ENCODE data around the gene FAM170B. TPM values are rescaled to one million over a fixed set of nuclear protein-coding genes. Genes with fewer than 3 reads are reported as not detected.

FAM170B gene
- total RNA-seq (0.09 TPM), polyA plus RNA-seq (ENCODE audit: insufficient read depth in 1 of 8, insufficient read length in 8 of 8, low replicate concordance in 1 of 8) (under 1 TPM in 1 of 8 donors, not detected in 7; 0.16 TPM)
- long read RNA-seq, donor 1 = 0 reads
- long read RNA-seq, donor 2 = 0 reads
- long read RNA-seq, donor 3 = 0 reads
- long read RNA-seq, donor 4 = 0 reads
- long read RNA-seq, donor 5 = 0 reads
- long read RNA-seq, donor 6 = 0 reads
- long read RNA-seq, donor 7 = 0 reads
- long read RNA-seq, donor 8 = 0 reads
- long read RNA-seq, donor 9 = 0 reads
- long read RNA-seq, donor 10 = 0 reads
- long read RNA-seq, donor 11 = 0 reads

GRCh38 chr10:49133706-49134248 lies at the start of gene FAM170B:
Gene FAM170B, minus strand, starts transcription at chr10:49134021. Its CDS starts 103 bp downstream, at chr10:49133918.
- WGBS (ENCODE audit: insufficient coverage) = 72% methylated on average over 5 of the region's 5 CpGs
- Histone ChIP-seq H3K27ac (ENCODE audit: low read length) (no peak within 1 kb of the TSS), H3K4me3 (ENCODE audit: low read length) (no peak within 1 kb of the TSS), H3K9me3 (replicated peaks; ENCODE audit: control insufficient read depth, low read depth, low read length) (no peaks in the 10 kb centered on the region), H3K4me1 (ENCODE audit: control insufficient read depth, insufficient read depth, low read length) (peaks cover 48% of the 10 kb centered on the region), H3K27me3 (ENCODE audit: control insufficient read depth, insufficient read depth, low read length) (no peaks in the 10 kb centered on the region), H3K36me3 (ENCODE audit: control insufficient read depth, insufficient read depth, low read length) (no peaks in the 10 kb centered on the region)
- peak; percentile 35 for DNase-seq

GRCh38 chr10:49182776-49183175 lies 49.0 kb upstream of the FAM170B start:
- H3K36me3 ChIP-seq (ENCODE audit: control insufficient read depth, insufficient read depth, low read length) = no peaks in the 10 kb centered on the region
- WGBS (ENCODE audit: insufficient coverage) = 90% methylated on average over 2 of the region's 4 CpGs
- peaks cover 4% of the 10 kb centered on the region for H3K4me1 ChIP-seq (ENCODE audit: control insufficient read depth, insufficient read depth, low read length)

GRCh38 chr10:49180444-49180860 lies 46.6 kb upstream of the FAM170B start:
- Histone ChIP-seq H3K9me3 (replicated peaks; ENCODE audit: control insufficient read depth, low read depth, low read length) (no peaks in the 10 kb centered on the region), H3K27me3 (ENCODE audit: control insufficient read depth, insufficient read depth, low read length) (no peaks in the 10 kb centered on the region), H3K4me1 (ENCODE audit: control insufficient read depth, insufficient read depth, low read length) (peaks cover 18% of the 10 kb centered on the region), H3K36me3 (ENCODE audit: control insufficient read depth, insufficient read depth, low read length) (no peaks in the 10 kb centered on the region), H3K4me3 (ENCODE audit: low read length) (no peak overlapping the region), H3K27ac (ENCODE audit: low read length) (no peak overlapping the region)
- WGBS (ENCODE audit: insufficient coverage) = no CpG with 5 or more reads among the region's 3 CpGs
- no peak for DNase-seq

More at GRCh38 chr10:49182776-49183175, 49.0 kb upstream of the FAM170B start:
- no peak for DNase-seq
- no peaks in the 10 kb centered on the region for H3K9me3 ChIP-seq (replicated peaks; ENCODE audit: control insufficient read depth, low read depth, low read length)
- no peaks in the 10 kb centered on the region for H3K27me3 ChIP-seq (ENCODE audit: control insufficient read depth, insufficient read depth, low read length)
- no peak overlapping the region for H3K27ac ChIP-seq (ENCODE audit: low read length)
- no peak overlapping the region for H3K4me3 ChIP-seq (ENCODE audit: low read length)

GRCh38 chr10:49179699-49180443 lies 46.0 kb upstream of the FAM170B start:
- no peak for DNase-seq
- no peaks in the 10 kb centered on the region for H3K9me3 ChIP-seq (replicated peaks; ENCODE audit: control insufficient read depth, low read depth, low read length)
- no peaks in the 10 kb centered on the region for H3K36me3 ChIP-seq (ENCODE audit: control insufficient read depth, insufficient read depth, low read length)
- no peak overlapping the region for H3K4me3 ChIP-seq (ENCODE audit: low read length)
- 67% methylated on average over 5 of the region's 10 CpGs for WGBS (ENCODE audit: insufficient coverage)
- H3K27ac ChIP-seq (ENCODE audit: low read length) = no peak overlapping the region
- peaks cover 22% of the 10 kb centered on the region for H3K4me1 ChIP-seq (ENCODE audit: control insufficient read depth, insufficient read depth, low read length)
- no peaks in the 10 kb centered on the region for H3K27me3 ChIP-seq (ENCODE audit: control insufficient read depth, insufficient read depth, low read length)

- Histone ChIP-seq H3K27me3 (ENCODE audit: control insufficient read depth, insufficient read depth, low read length) (no peaks in the 10 kb centered on the region), H3K27ac (ENCODE audit: low read length) (no peak overlapping the region), H3K9me3 (replicated peaks; ENCODE audit: control insufficient read depth, low read depth, low read length) (no peaks in the 10 kb centered on the region), H3K36me3 (ENCODE audit: control insufficient read depth, insufficient read depth, low read length) (no peaks in the 10 kb centered on the region), H3K4me1 (ENCODE audit: control insufficient read depth, insufficient read depth, low read length) (peaks cover 27% of the 10 kb centered on the region), H3K4me3 (ENCODE audit: low read length) (no peak overlapping the region)
- 95% methylated on average over 4 of the region's 6 CpGs for WGBS (ENCODE audit: insufficient coverage)
- no peak for DNase-seq
Measured at GRCh38 chr10:49178489-49179471, 45.0 kb upstream of the FAM170B start.

GRCh38 chr10:49177391-49178355 lies 43.9 kb upstream of the FAM170B start:
- DNase-seq = peak; percentile 85
- H3K4me3 ChIP-seq (ENCODE audit: low read length) = no peak overlapping the region
- peaks cover 31% of the 10 kb centered on the region for H3K4me1 ChIP-seq (ENCODE audit: control insufficient read depth, insufficient read depth, low read length)
- WGBS (ENCODE audit: insufficient coverage) = 74% methylated on average over 5 of the region's 9 CpGs
- H3K27ac ChIP-seq (ENCODE audit: low read length) = peak overlapping the region; percentile 45
- H3K9me3 ChIP-seq (replicated peaks; ENCODE audit: control insufficient read depth, low read depth, low read length) = no peaks in the 10 kb centered on the region
- H3K36me3 ChIP-seq (ENCODE audit: control insufficient read depth, insufficient read depth, low read length) = no peaks in the 10 kb centered on the region
- no peaks in the 10 kb centered on the region for H3K27me3 ChIP-seq (ENCODE audit: control insufficient read depth, insufficient read depth, low read length)

- DNase-seq = peak; percentile 42
- WGBS (ENCODE audit: insufficient coverage) = 83% methylated on average over 10 of the region's 19 CpGs
Measured at GRCh38 chr10:49176310-49177268, 42.8 kb upstream of the FAM170B start.

GRCh38 chr10:49175587-49176309 lies 41.9 kb upstream of the FAM170B start:
- Histone ChIP-seq H3K4me3 (ENCODE audit: low read length) (no peak overlapping the region), H3K27ac (ENCODE audit: low read length) (no peak overlapping the region), H3K9me3 (replicated peaks; ENCODE audit: control insufficient read depth, low read depth, low read length) (no peaks in the 10 kb centered on the region), H3K4me1 (ENCODE audit: control insufficient read depth, insufficient read depth, low read length) (peaks cover 50% of the 10 kb centered on the region), H3K27me3 (ENCODE audit: control insufficient read depth, insufficient read depth, low read length) (no peaks in the 10 kb centered on the region), H3K36me3 (ENCODE audit: control insufficient read depth, insufficient read depth, low read length) (no peaks in the 10 kb centered on the region)
- DNase-seq = no peak
- whole genome bisulfite sequencing (ENCODE audit: insufficient coverage) = 98% methylated on average over 5 of the region's 8 CpGs

More at GRCh38 chr10:49176310-49177268, 42.8 kb upstream of the FAM170B start:
- Histone ChIP-seq H3K27me3 (ENCODE audit: control insufficient read depth, insufficient read depth, low read length) (no peaks in the 10 kb centered on the region), H3K4me1 (ENCODE audit: control insufficient read depth, insufficient read depth, low read length) (peaks cover 41% of the 10 kb centered on the region), H3K9me3 (replicated peaks; ENCODE audit: control insufficient read depth, low read depth, low read length) (no peaks in the 10 kb centered on the region), H3K4me3 (ENCODE audit: low read length) (no peak overlapping the region), H3K27ac (ENCODE audit: low read length) (peak overlapping the region; percentile 23), H3K36me3 (ENCODE audit: control insufficient read depth, insufficient read depth, low read length) (no peaks in the 10 kb centered on the region)

All from muscle of leg (tissue), 16 donors.